GM21367 (cell line): ENCODE measurements around the gene TPM2.
"Not testable (repeated sequence)": the region's sequence is repeated elsewhere in the genome, so short reads cannot be mapped to it uniquely, and the experiment has no call there.

Experiments
- ATAC-seq: cut with Tn5 transposase; IDR thresholded peaks from one replicate; pipeline ENCODE4 v1.9.1; 2021; ENCODE audit not compliant: unreplicated experiment

Gene TPM2

GRCh38 chr9:35656831-35657545 lies 32.7 kb downstream of the TPM2 start:
- ATAC-seq = no peak

GRCh38 chr9:35656348-35656747 lies 33.4 kb downstream of the TPM2 start:
- no peak for ATAC-seq

- no peak for ATAC-seq
These were observed 36.1 kb downstream of the TPM2 start for GRCh38 chr9:35653611-35654010.

DNA sequence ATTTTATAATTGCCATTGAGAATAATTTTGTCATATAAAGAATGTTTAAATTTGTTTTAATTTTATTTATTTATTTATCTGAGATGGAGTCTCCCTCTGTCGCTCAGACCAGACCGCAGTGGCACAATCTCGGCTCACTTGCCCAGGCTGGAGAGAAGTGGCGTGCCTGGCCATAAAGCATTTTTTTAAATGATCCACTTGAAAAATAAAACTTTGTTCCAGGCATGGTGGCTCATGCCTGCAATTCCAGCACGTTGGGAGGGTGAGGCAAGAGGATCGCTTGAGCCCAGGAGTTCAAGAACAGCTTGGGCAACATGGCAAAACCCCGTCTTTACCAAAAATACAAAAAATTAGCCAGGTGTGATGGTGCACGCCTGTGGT lies 36.9 kb downstream of the TPM2 start:
- ATAC-seq = no peak

- ATAC-seq = no peak
These were observed 37.5 kb downstream of the TPM2 start for GRCh38 chr9:35651956-35652828.

DNA sequence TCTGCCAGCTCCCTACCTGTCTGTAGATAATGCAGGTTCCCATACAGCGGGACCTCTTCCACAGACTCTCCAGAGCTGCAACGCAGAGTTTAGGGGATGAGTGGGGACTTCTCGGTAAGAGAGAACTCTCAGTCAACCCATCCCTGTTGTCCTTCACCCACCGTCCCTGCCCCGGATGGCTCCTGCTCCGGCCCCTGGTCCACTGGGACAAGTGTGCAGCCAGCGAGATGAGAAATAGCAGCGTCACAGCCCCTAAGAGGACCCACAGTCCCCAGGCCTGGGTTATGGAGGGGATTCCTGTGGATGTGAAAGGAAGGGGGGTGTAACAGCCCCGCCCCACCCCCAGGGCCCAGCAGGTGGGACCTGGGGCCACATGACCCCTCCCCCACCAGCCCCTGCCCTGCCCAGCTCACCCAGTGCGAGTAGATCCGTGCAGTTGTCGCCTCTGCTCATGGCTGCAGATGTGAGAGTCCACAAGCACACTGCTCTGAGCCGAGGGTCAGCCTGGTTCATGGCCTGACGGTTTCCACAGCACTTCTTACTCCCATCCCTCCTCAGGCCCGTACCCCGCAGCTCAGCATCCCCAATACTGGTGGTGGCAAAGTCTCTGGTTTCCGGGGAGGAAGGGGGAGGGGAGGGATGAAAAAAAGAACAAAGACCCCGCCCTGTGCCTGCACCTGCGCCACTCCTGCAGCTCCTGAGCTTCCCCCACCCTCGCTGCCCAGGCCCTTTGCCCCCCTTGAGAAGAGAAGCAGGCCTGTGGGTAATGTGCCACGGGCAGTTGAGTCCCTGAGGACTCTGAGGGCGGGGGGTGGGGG lies 39.2 kb downstream of the TPM2 start, which contains the start of gene SIT1:
SIT1 (minus strand) TSS at position 591 of the 818 bp plus-strand sequence; CDS start at position 513, 78 bp downstream.
- no peak for ATAC-seq

DNA sequence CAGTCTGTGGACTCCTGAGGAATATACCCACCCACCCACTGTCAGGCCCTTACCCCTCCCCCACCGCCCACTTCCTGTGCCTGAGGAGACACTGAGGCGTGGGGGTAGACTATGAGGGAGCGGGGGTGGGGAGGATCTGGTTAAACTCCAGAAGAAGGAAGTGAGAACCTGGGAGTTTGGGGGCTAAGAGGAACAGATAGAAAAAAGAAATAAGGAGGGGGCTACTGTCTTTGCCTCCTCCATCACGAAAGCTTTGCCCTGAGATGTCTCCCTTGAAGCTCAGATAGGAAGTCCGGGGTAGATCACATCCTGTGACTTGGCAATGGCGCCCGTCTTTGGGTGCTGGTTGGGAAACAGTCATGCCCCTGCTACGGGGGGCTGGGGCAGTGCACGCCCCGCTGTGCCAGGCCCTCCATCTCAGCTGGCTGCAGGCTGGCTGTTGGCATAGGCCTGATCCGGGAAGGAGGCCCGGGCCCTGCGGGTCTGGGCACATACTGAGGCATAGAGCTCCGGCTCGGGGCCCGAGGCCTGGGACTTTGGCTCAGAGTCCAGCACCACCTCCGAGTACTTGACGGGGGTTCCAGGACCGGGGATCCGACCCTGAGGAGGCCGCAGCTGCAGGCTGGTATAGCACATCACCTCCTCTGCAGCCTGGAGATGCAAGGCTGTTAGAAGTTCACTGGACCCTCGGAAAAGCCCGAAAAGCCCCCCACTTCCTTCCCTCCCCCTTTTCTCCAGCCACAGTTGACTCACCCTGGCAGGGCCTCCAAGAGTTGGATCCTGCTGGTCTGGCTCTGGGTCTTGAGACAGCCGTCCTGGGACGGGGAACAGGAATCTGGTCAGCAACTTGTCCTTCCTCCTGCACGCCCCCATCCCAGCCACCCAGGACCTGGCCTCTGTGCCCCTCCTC lies 40.0 kb downstream of the TPM2 start:
- no peak for ATAC-seq

GRCh38 chr9:35646533-35647265 lies 43.0 kb downstream of the TPM2 start:
- ATAC-seq = peak; percentile 76

DNA sequence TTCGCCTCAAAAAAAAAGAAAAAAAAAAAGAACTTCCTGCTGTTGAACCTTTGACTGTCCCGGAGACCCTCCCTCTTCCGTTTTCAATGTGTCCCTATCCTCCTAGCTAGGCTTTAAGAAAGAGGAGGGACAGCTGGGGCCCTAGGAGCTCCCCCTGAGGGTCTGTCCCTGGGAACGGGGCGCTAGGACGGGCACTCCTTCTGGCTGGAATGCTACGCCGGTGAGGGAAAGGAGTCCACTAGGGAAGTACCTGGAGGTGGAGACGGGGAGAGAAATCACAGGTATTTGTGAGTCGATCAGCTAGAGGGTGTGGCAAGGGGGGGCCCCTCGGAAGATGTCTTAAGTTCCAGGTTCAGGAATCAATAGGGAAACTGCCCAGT lies 43.6 kb downstream of the TPM2 start:
- ATAC-seq = no peak

DNA sequence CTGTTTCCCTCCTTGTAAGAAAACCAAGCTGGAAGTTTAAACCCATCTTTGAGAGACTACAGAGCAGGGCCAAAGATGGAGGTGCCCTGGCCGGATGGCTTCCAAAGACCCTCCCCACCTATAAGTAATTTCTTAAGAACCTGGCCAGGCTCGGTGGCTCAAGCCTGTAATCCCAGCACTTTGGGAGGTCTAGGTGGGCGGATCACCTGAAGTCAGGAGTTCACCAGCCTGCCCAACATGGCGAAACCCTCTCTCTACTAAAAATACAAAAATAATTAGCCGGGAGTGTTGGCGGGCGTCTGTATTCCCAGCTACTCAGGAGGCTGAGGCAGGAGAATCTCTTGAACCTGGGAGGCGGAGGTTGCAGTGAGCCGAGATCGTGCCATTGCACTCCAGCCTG lies 44.0 kb downstream of the TPM2 start:
- ATAC-seq = not testable (repeated sequence)

GRCh38 chr9:35643046-35643445 lies 46.7 kb downstream of the TPM2 start:
- ATAC-seq = no peak

DNA sequence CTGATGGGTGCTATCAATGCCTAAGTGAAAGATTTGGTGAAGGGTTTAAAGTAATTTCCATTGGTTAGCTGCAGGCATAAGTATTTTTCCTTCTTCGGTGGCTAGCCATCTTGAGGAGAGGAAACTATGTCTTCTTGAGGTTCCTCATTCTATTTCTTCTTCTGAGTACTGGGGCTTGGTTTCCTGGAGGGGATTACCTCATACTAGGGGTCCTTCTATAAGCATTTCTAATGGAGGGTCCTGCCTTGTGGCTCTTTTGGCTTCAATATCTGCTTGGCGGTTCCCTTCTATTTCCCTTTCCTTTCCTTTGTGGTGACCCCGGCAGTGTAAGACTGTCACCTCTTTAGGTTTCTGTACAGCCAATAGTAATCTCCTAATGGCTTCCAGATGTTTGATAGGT lies 48.2 kb downstream of the TPM2 start:
- not testable (repeated sequence) for ATAC-seq

DNA sequence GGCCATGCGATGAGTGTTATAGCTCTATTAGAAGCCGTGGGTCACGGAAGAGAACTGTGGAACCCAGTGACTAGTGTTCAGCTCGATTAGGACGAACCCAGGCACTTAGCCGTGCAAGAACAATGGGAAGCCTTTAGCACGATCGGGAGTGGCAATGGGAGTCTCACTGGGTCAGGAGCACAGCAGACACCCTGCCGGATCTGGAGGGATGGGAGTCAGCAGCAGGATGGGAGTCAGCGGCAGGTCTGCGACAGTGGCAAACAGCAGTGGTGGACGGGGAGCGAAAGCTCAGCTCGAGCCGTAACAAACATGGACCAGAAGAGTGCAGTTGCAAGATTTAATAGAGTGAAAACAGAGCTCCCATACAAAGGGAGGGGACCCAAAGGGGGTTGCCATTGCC lies 49.3 kb downstream of the TPM2 start:
- ATAC-seq = not testable (repeated sequence)

- no peak for ATAC-seq
These were observed 50.1 kb downstream of the TPM2 start for GRCh38 chr9:35639631-35640030.

DNA sequence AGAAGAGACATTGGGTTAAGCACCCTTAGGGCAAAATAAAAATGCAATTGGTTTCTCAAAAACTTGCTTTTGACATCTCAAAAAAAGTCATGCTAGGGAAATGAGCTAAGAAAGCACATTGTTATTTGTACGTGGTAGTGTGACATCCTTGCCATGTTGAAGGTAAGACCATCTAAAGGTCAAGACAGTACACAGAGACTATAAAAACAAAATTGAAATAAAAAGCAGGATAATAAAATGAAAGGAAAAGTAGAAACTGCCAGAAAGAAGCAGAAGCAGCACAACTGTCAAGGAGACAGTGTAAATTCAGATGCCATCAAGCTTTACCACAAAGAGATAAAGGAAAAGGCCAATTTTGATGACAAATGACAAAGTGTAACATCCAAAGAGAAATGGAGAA lies 50.5 kb downstream of the TPM2 start:
- not testable (repeated sequence) for ATAC-seq

- ATAC-seq = not testable (repeated sequence)
These were observed 51.0 kb downstream of the TPM2 start for GRCh38 chr9:35638751-35639150.

- ATAC-seq = not testable (repeated sequence)
These were observed 52.2 kb downstream of the TPM2 start for GRCh38 chr9:35637427-35637955.

GRCh38 chr9:35636877-35637246 lies 52.9 kb downstream of the TPM2 start:
- not testable (repeated sequence) for ATAC-seq

DNA sequence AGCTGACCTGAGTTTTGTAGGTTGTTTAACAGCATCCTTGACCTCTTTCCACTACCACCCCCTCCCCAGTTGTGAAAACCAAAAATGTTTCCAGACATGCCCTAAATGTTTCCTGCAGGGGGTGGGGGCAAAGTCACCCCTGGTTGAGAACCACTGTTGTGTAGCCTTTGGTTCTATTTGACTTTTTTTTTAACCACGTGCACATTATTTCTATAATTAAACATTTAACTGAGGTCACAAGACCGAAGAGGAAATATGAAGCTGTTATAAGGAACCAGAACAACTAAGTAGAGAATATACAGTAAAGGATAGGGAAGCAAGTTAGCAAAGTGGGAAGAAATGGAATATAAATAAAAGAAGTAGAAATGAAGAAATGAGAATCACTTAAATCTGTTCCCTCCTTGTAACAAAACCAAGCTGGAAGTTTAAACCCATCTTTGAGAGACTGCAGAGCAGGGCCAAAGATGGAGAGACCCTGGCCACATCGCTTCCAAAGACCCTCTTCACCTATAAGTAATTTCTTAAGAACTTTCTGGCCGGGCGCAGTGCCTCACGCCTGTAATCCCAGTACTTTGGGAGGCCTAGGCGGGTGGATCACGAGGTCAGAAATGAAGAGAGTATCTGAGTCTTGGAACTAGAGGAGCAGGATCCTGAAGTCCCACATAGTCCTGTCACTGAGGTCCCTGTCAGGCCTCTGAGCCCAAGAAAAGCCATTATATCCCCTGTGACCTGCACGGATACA lies 53.4 kb downstream of the TPM2 start:
- no peak for ATAC-seq
